ENCODE results near the gene EED.

- TF ChIP-seq, protein P1, sequence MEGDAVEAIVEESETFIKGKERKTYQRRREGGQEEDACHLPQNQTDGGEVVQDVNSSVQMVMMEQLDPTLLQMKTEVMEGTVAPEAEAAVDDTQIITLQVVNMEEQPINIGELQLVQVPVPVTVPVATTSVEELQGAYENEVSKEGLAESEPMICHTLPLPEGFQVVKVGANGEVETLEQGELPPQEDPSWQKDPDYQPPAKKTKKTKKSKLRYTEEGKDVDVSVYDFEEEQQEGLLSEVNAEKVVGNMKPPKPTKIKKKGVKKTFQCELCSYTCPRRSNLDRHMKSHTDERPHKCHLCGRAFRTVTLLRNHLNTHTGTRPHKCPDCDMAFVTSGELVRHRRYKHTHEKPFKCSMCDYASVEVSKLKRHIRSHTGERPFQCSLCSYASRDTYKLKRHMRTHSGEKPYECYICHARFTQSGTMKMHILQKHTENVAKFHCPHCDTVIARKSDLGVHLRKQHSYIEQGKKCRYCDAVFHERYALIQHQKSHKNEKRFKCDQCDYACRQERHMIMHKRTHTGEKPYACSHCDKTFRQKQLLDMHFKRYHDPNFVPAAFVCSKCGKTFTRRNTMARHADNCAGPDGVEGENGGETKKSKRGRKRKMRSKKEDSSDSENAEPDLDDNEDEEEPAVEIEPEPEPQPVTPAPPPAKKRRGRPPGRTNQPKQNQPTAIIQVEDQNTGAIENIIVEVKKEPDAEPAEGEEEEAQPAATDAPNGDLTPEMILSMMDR (IDR thresholded peaks at IDR 0.05), result no peak
- TF ChIP-seq POLR2A (IDR thresholded peaks at IDR 0.05), result no peak
These were observed 33.7 kb upstream of the EED start for GRCh38 chr11:86210898-86211297.

Measured in Peyer's patch (tissue), 4 donors.